ENCODE measurements around the gene ARAP3.

DNA sequence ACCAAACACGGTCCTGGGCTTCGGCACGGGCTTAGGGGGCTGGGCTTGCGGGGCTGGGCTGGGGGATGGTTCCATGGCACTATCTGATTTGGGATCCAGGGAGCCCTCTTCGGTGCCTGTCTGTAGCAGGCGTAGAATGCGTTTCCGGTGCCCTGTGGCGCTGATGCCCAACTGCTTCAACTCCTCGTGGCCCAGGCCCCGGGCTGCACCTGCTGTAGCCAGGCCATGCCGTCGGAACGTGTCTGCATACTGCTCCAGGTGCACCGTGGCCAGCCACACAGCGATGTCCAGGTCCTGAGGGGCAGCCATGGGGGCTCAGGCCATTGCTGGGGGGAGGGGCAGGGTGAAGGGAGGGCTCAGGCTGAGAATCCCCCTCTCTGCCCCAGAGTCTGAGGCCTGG is 1.9 kb downstream of the ARAP3 start:
- TF ChIP-seq EZH2 (IDR thresholded peaks at IDR 0.05; ENCODE audit: borderline replicate concordance, insufficient read depth, low read depth, low read length, poor library complexity, severe bottlenecking) (no peak), CTCF (IDR thresholded peaks at IDR 0.05) (no peak)

Measured in B cell (primary cell).